HEK293 (cell line): ENCODE results near the gene ANKRD13A.
A peak's percentile ranks its signal among the peaks of the same experiment; 100 is the strongest.

Experiments
- EGR2 ChIP-seq: fragments of 450-650 bp; formaldehyde crosslinking; IDR thresholded peaks from 2 replicates; pipeline ENCODE4 v1.5.1; 2016; ENCODE audit warnings: low read depth, missing biosample characterization, missing genetic modification characterization
- FEZF1 ChIP-seq: fragments of 450-650 bp; formaldehyde crosslinking; IDR thresholded peaks from 2 replicates; pipeline ENCODE4 v1.5.1; 2016; ENCODE audit warnings: missing biosample characterization, missing genetic modification characterization
- HOXD13 ChIP-seq: sonication (generic); formaldehyde crosslinking; IDR thresholded peaks from 2 replicates; pipeline ENCODE4 v1.8.0; 2022; ENCODE audit warnings: missing genetic modification reagents, borderline replicate concordance
- KLF8 ChIP-seq: fragments of 450-650 bp; formaldehyde crosslinking; IDR thresholded peaks from 2 replicates; pipeline ENCODE4 v1.5.1; 2016; ENCODE audit warnings: missing biosample characterization, missing genetic modification characterization
- PRDM10 ChIP-seq: fragments of 450-650 bp; formaldehyde crosslinking; IDR thresholded peaks from 2 replicates; pipeline ENCODE4 v1.5.1; 2016; ENCODE audit warnings: missing biosample characterization, missing genetic modification characterization
- SCRT2 ChIP-seq: fragments of 450-650 bp; formaldehyde crosslinking; IDR thresholded peaks from 2 replicates; pipeline ENCODE4 v1.5.1; 2016; ENCODE audit warnings: missing biosample characterization, missing genetic modification characterization
- SP3 ChIP-seq: fragments of 450-650 bp; formaldehyde crosslinking; IDR thresholded peaks from 2 replicates; pipeline ENCODE4 v1.5.1; 2016; ENCODE audit warnings: missing biosample characterization, missing genetic modification characterization
- ZBTB10 ChIP-seq: fragments of 450-650 bp; formaldehyde crosslinking; IDR thresholded peaks from 2 replicates; pipeline ENCODE4 v1.5.1; 2016; ENCODE audit warnings: missing biosample characterization, missing genetic modification characterization
- ZBTB17 ChIP-seq: fragments of 450-650 bp; formaldehyde crosslinking; IDR thresholded peaks from 2 replicates; pipeline ENCODE4 v1.5.1; 2016; ENCODE audit warnings: missing biosample characterization, missing genetic modification characterization
- ZBTB49 ChIP-seq: fragments of 450-650 bp; formaldehyde crosslinking; IDR thresholded peaks from 2 replicates; pipeline ENCODE4 v1.5.1; 2016; ENCODE audit warnings: missing biosample characterization, missing genetic modification characterization, low read depth
- ZNF23 ChIP-seq: fragments of 450-650 bp; formaldehyde crosslinking; IDR thresholded peaks from 2 replicates; pipeline ENCODE4 v1.5.1; 2016; ENCODE audit warnings: missing biosample characterization, missing genetic modification characterization, borderline replicate concordance
- ZNF26 ChIP-seq: fragments of 450-650 bp; formaldehyde crosslinking; IDR thresholded peaks from 2 replicates; pipeline ENCODE4 v1.5.1; 2016; ENCODE audit warnings: missing biosample characterization, missing genetic modification characterization
- ZNF266 ChIP-seq: fragments of 450-650 bp; formaldehyde crosslinking; IDR thresholded peaks from 2 replicates; pipeline ENCODE4 v1.5.1; 2016; ENCODE audit warnings: missing biosample characterization, missing genetic modification characterization, low read depth
- ZNF292 ChIP-seq: fragments of 450-650 bp; formaldehyde crosslinking; IDR thresholded peaks from 2 replicates; pipeline ENCODE4 v1.5.1; 2016; ENCODE audit warnings: low read depth, missing biosample characterization, missing genetic modification characterization, borderline replicate concordance
- ZNF335 ChIP-seq: fragments of 450-650 bp; formaldehyde crosslinking; conservative IDR thresholded peaks from 2 replicates; pipeline ENCODE4 v1.5.1; 2016; ENCODE audit warnings: missing biosample characterization, missing genetic modification characterization
- ZNF366 ChIP-seq: fragments of 450-650 bp; formaldehyde crosslinking; conservative IDR thresholded peaks from 2 replicates; pipeline ENCODE4 v1.5.1; 2016; ENCODE audit warnings: missing biosample characterization, missing genetic modification characterization
- ZNF394 ChIP-seq: fragments of 450-650 bp; formaldehyde crosslinking; IDR thresholded peaks from 2 replicates; pipeline ENCODE4 v1.5.1; 2016; ENCODE audit warnings: missing biosample characterization, missing genetic modification characterization, mild to moderate bottlenecking, moderate library complexity, borderline replicate concordance
- ZNF510 ChIP-seq: fragments of 450-650 bp; formaldehyde crosslinking; IDR thresholded peaks from 2 replicates; pipeline ENCODE4 v1.5.1; 2018; ENCODE audit warnings: mild to moderate bottlenecking, missing genetic modification characterization, missing biosample characterization; ENCODE audit not compliant: insufficient replicate concordance
- ZNF555 ChIP-seq: fragments of 450-650 bp; formaldehyde crosslinking; conservative IDR thresholded peaks from 2 replicates; pipeline ENCODE4 v1.5.1; 2017; ENCODE audit warnings: missing biosample characterization, mild to moderate bottlenecking, missing genetic modification characterization, inconsistent platforms
- ZNF654 ChIP-seq: fragments of 450-650 bp; formaldehyde crosslinking; IDR thresholded peaks from 2 replicates; pipeline ENCODE4 v1.5.1; 2016; ENCODE audit warnings: low read depth, missing biosample characterization, missing genetic modification characterization
- ZNF660 ChIP-seq: fragments of 450-650 bp; IDR thresholded peaks from 2 replicates; pipeline ENCODE4 v1.5.1; 2018; ENCODE audit warnings: missing biosample characterization, mild to moderate bottlenecking, missing genetic modification characterization
- ZNF791 ChIP-seq: fragments of 450-650 bp; formaldehyde crosslinking; IDR thresholded peaks from 2 replicates; pipeline ENCODE4 v1.5.1; 2016; ENCODE audit warnings: missing biosample characterization, missing genetic modification characterization
- ZNF792 ChIP-seq: fragments of 450-650 bp; formaldehyde crosslinking; IDR thresholded peaks from 2 replicates; pipeline ENCODE4 v1.5.1; 2016; ENCODE audit warnings: missing biosample characterization, missing genetic modification characterization
- ZNF843 ChIP-seq: fragments of 450-650 bp; formaldehyde crosslinking; IDR thresholded peaks from 2 replicates; pipeline ENCODE4 v1.5.1; 2016; ENCODE audit warnings: missing biosample characterization, missing genetic modification characterization
- ZSCAN4 ChIP-seq: fragments of 450-650 bp; formaldehyde crosslinking; IDR thresholded peaks from 2 replicates; pipeline ENCODE4 v1.5.1; 2017; ENCODE audit warnings: missing biosample characterization, missing genetic modification characterization
- ZSCAN5A ChIP-seq: fragments of 450-650 bp; formaldehyde crosslinking; IDR thresholded peaks from 2 replicates; pipeline ENCODE4 v1.5.1; 2016; ENCODE audit warnings: missing biosample characterization, missing genetic modification characterization

Gene ANKRD13A

GRCh38 chr12:110039085-110039807, 40.0 kb downstream of the ANKRD13A start (continued):
- TF ChIP-seq PRDM10, result no peak
- no peak for TF ChIP-seq ZNF23
- peak; percentile 29; the same call in 1 of the 2 replicates for TF ChIP-seq FEZF1
- no peak for TF ChIP-seq EGR2 (tag by site-specific recombination)
- no peak for TF ChIP-seq ZNF660 (tag by site-specific recombination)
- no peak for TF ChIP-seq ZNF394
- TF ChIP-seq ZNF791 (tag by site-specific recombination), result no peak
- TF ChIP-seq ZNF366, result peak; percentile 54; the same call in 1 of the 2 replicates
- TF ChIP-seq ZNF555 (tag by site-specific recombination), result no peak
- TF ChIP-seq ZBTB10 (tag by site-specific recombination), result no peak
- TF ChIP-seq ZNF292 (tag by site-specific recombination), result no peak
- TF ChIP-seq ZSCAN5A (tag by site-specific recombination), result no peak
- TF ChIP-seq ZNF266 (tag by site-specific recombination), result no peak
- no peak for TF ChIP-seq ZBTB17 (tag by site-specific recombination)
- TF ChIP-seq KLF8, result peak; percentile 23; the same call in 1 of the 2 replicates
- no peak; the same call in 1 of the 2 replicates for TF ChIP-seq ZNF335 (tag by site-specific recombination)
- TF ChIP-seq ZSCAN4 (tag by site-specific recombination), result no peak
- TF ChIP-seq SP3 (tag by site-specific recombination), result no peak
- no peak for TF ChIP-seq ZNF510
- TF ChIP-seq ZBTB49, result no peak
- peak; percentile 95 for TF ChIP-seq SCRT2
- TF ChIP-seq HOXD13 (CRISPR knock-in tag), result no peak
- TF ChIP-seq ZNF843 (tag by site-specific recombination), result no peak
- no peak for TF ChIP-seq ZNF792
- no peak for TF ChIP-seq ZNF26
- TF ChIP-seq ZNF654, result no peak
